Mucosa of rectum (tissue), 2 donors: ENCODE data around the gene TRDN.

Source experiments
- H3K27ac ChIP-seq, 2 donors: one replicate each; pipeline ENCODE4 v1.7.0; 2013; ENCODE audit warnings: inconsistent platforms in 2 of 2, low read depth in 2 of 2, low read length in 2 of 2
- H3K27me3 ChIP-seq, 2 donors: one replicate each; pipeline ENCODE4 v1.7.0; 2013; ENCODE audit warnings: low read length in 2 of 2; ENCODE audit not compliant: control insufficient read depth in 2 of 2, insufficient read depth in 2 of 2
- H3K36me3 ChIP-seq, 2 donors: one replicate each; pipeline ENCODE4 v1.7.0; 2013; ENCODE audit warnings: low read length in 2 of 2; ENCODE audit not compliant: control insufficient read depth in 2 of 2, insufficient read depth in 2 of 2
- H3K4me1 ChIP-seq, 2 donors: one replicate each; pipeline ENCODE4 v1.7.0; 2013; ENCODE audit warnings: low read length in 2 of 2, mild to moderate bottlenecking in 1 of 2; ENCODE audit not compliant: control insufficient read depth in 2 of 2, insufficient read depth in 2 of 2
- H3K4me3 ChIP-seq, 2 donors: one replicate each; pipeline ENCODE4 v1.7.0; 2013; ENCODE audit warnings: low read length in 2 of 2
- H3K9ac ChIP-seq, 2 donors: one replicate each; pipeline ENCODE4 v1.7.0; 2013; ENCODE audit warnings: low read length in 2 of 2, low read depth in 1 of 2, mild to moderate bottlenecking in 1 of 2
- H3K9me3 ChIP-seq, 2 donors: one replicate each; pipeline ENCODE4 v1.7.0; 2013; ENCODE audit warnings: low read length in 2 of 2; ENCODE audit not compliant: control insufficient read depth in 2 of 2
- donor health status: healthy.
- donor health status: Normal muscosa, but diverticular disease.

The TRDN gene

GRCh38 chr6:123214433-123214832, 422.3 kb downstream of the TRDN start:
- Histone ChIP-seq H3K9me3 (no peaks in the 10 kb centered on the region), H3K9ac (no peak overlapping the region), H3K4me3 (no peak overlapping the region), H3K36me3 (no peaks in the 10 kb centered on the region), H3K27ac (no peak overlapping the region), H3K27me3 (no peaks in the 10 kb centered on the region), H3K4me1 (no peaks in the 10 kb centered on the region)

GRCh38 chr6:123213921-123214320, 422.8 kb downstream of the TRDN start:
- Histone ChIP-seq H3K9me3 (no peaks in the 10 kb centered on the region), H3K36me3 (no peaks in the 10 kb centered on the region), H3K27ac (no peak overlapping the region), H3K9ac (no peak overlapping the region), H3K27me3 (no peaks in the 10 kb centered on the region), H3K4me3 (no peak overlapping the region), H3K4me1 (no peaks in the 10 kb centered on the region)

- H3K9me3 ChIP-seq = no peaks in the 10 kb centered on the region
- no peak overlapping the region for H3K9ac ChIP-seq
- no peak overlapping the region for H3K27ac ChIP-seq
- no peaks in the 10 kb centered on the region for H3K36me3 ChIP-seq
- H3K27me3 ChIP-seq = no peaks in the 10 kb centered on the region
- no peak overlapping the region for H3K4me3 ChIP-seq
- no peaks in the 10 kb centered on the region for H3K4me1 ChIP-seq
These were observed 424.8 kb downstream of the TRDN start for GRCh38 chr6:123211777-123212545.

GRCh38 chr6:123210645-123211044, 426.1 kb downstream of the TRDN start:
- Histone ChIP-seq H3K4me1 (no peaks in the 10 kb centered on the region), H3K27me3 (no peaks in the 10 kb centered on the region), H3K4me3 (no peak overlapping the region), H3K9ac (no peak overlapping the region), H3K9me3 (no peaks in the 10 kb centered on the region), H3K27ac (no peak overlapping the region), H3K36me3 (no peaks in the 10 kb centered on the region)

- Histone ChIP-seq H3K4me3 (no peak overlapping the region), H3K27me3 (no peaks in the 10 kb centered on the region), H3K9me3 (no peaks in the 10 kb centered on the region), H3K4me1 (no peaks in the 10 kb centered on the region), H3K36me3 (no peaks in the 10 kb centered on the region), H3K9ac (no peak overlapping the region), H3K27ac (no peak overlapping the region)
These were observed 428.7 kb downstream of the TRDN start for GRCh38 chr6:123207967-123208510.

- H3K9me3 ChIP-seq = no peaks in the 10 kb centered on the region
- H3K36me3 ChIP-seq = no peaks in the 10 kb centered on the region
- H3K4me3 ChIP-seq = no peak overlapping the region
- H3K27me3 ChIP-seq = no peaks in the 10 kb centered on the region
- H3K4me1 ChIP-seq = no peaks in the 10 kb centered on the region
- no peak overlapping the region for H3K9ac ChIP-seq
- H3K27ac ChIP-seq = no peak overlapping the region
These were observed 432.8 kb downstream of the TRDN start for GRCh38 chr6:123203928-123204327.

- no peak overlapping the region for H3K4me3 ChIP-seq
- no peaks in the 10 kb centered on the region for H3K9me3 ChIP-seq
- no peaks in the 10 kb centered on the region for H3K4me1 ChIP-seq
- H3K36me3 ChIP-seq = no peaks in the 10 kb centered on the region
- H3K27ac ChIP-seq = no peak overlapping the region
- no peaks in the 10 kb centered on the region for H3K27me3 ChIP-seq
- no peak overlapping the region for H3K9ac ChIP-seq
These were observed 434.8 kb downstream of the TRDN start for GRCh38 chr6:123201869-123202372.

GRCh38 chr6:123193298-123193697, 443.5 kb downstream of the TRDN start:
- no peaks in the 10 kb centered on the region for H3K9me3 ChIP-seq
- no peak overlapping the region for H3K9ac ChIP-seq
- no peak overlapping the region for H3K4me3 ChIP-seq
- no peaks in the 10 kb centered on the region for H3K36me3 ChIP-seq
- no peaks in the 10 kb centered on the region for H3K27me3 ChIP-seq
- H3K4me1 ChIP-seq = no peaks in the 10 kb centered on the region
- H3K27ac ChIP-seq = no peak overlapping the region

- Histone ChIP-seq H3K9ac (no peak overlapping the region), H3K27ac (no peak overlapping the region), H3K4me3 (no peak overlapping the region), H3K9me3 (no peaks in the 10 kb centered on the region), H3K27me3 (no peaks in the 10 kb centered on the region), H3K4me1 (no peaks in the 10 kb centered on the region), H3K36me3 (no peaks in the 10 kb centered on the region)
These were observed 446.9 kb downstream of the TRDN start for GRCh38 chr6:123189816-123190215.

GRCh38 chr6:123182998-123183397, 453.8 kb downstream of the TRDN start:
- Histone ChIP-seq H3K4me1 (no peaks in the 10 kb centered on the region), H3K9ac (no peak overlapping the region), H3K9me3 (no peaks in the 10 kb centered on the region), H3K27me3 (no peaks in the 10 kb centered on the region), H3K36me3 (no peaks in the 10 kb centered on the region), H3K27ac (no peak overlapping the region), H3K4me3 (no peak overlapping the region)
